Measurements from ENCODE around the gene RNF6.
"Not testable (repeated sequence)": the region's sequence is repeated elsewhere in the genome, so short reads cannot be mapped to it uniquely, and the experiment has no call there.

RNF6 gene

DNA sequence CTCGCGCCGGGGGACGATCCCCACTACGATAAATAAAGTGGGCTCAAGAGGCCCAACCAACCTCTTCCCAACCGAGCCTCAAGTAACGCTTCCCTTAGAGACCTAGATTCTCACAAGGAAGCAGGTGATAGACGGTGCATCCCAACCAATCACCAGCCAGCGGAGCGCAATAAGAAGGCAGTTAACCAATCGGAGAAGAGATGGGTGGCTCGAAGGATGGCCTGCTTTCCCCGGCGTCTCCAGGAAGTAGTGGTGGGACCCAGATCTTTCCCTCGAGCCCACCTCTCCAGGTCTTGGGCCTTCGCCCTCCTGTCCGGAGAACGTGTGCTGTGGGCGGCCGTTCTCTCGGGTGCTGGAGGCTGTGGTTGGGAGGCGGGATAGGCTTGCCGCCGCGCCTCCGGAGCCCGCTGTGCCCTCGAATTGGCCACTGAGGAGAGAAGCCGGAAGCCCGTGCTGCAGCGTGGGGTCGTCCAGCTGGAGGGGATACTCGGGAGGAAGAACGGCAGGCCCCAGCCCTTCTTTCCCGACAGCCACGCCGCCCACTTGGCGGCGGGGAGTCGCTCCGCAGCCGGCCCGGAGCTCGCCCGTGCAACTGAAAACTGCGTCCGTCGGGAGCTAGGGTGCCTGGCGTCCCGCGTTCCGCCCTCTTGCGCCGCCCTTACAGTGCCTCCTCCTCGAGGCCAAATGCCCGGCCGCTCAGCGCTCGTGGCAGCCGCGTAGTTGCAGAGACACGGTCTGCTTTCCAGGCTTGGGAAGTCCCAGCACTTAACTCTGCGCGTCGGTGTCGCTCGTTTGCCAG, at the start of gene RNF6:
Gene RNF6, minus strand, starts transcription at position 594 of the 799 bp plus-strand sequence. CDS start 2,665 bp downstream, outside the sequence.
- peak; percentile 99 for DNase-seq (ENCODE audit: low read depth)

DNA sequence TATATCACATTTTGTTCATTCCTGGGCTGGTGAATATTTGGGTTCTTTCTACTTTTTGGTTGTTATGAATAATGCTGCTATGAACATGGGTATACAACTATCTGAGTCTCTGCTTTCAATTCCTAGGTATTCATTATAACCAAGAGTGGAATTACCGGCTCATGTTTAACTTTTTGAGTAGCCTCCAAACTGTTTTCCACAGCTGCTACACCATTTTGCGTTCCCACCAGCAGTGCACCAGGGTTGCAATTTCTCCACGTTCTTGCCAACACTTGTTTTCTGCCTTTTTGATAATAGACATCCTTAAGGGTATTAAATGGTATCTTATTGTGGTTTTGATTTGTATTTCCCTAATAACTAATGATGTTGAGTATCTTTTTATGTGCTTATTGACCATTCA, 48.6 kb upstream of the RNF6 start:
- no peak for DNase-seq (ENCODE audit: low read depth)

DNA sequence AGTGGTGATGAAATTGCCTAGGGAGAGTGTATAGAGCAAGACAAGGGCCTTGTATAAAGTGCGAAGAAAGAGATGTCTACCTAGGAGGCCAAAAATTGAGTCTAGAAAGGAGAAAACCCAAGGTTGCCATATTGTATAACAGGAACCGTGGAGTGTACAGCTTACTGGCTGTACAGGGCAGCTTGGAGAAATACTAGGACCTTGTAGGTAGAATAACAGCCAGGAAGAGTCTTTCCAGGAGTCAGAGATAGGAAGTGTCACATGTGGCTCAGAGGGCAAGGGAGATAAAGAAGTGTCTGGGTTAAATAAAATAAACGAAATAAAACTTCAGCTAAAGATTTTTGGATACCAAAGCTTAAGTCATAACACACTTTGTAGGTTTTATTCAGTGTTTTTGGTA, 44.2 kb upstream of the RNF6 start:
- DNase-seq (ENCODE audit: low read depth): no peak

DNA sequence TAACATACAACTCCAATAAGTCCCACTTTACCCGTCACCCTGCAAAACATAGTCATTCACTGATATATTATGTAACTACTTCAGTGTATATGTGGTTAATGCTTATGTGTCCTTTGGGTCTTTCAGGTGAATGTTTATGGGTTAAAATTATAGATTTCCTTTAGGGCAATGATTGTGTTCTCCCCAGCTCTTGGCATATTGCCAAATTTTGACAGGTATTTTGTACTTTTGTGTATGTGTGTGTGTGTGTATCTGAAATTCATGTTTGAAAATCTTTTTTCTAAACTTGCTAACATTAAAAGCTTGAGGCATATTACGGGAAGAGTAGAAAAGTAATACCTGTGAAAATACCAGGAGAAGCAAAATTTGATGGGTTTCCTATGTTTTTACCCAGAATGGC, 40.0 kb upstream of the RNF6 start:
- DNase-seq (ENCODE audit: low read depth): no peak

DNA sequence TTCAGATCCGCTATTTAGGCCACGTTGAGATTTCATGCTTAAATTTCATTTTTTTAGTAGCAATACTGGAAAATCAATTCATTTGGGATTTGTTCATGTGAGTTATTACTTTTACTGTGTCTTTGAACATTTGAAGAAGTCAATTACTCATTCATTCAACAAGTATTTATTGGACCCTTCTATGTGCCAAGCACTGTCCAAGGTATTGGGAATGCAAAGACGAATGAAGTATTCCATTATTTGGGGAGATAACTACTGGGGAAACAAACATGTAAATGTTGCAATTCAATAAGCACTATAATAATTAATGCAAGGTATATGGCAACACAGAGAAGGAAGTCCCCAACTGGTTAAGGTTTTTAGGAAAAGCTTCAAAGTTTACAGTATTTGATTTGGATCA, 37.5 kb upstream of the RNF6 start:
- DNase-seq (ENCODE audit: low read depth): no peak

DNA sequence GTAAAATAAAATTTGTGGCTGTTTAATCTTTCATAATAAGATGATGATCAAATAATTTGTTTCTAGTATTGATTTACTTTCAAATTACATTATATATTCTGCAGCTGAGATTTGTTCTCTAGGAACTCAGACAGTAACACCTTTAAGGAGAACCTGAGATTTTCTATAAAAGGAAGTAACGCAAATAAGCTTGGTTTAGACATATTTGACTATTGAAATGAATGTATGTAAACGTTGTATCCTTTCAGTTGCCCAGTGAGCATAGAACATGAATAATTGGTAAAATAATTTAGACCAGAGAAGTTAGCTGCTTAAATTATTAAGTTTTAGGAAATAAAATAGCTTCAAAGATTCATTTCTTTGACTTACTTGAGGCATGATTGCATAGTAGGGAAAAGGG, 34.9 kb upstream of the RNF6 start:
- DNase-seq (ENCODE audit: low read depth): no peak

DNA sequence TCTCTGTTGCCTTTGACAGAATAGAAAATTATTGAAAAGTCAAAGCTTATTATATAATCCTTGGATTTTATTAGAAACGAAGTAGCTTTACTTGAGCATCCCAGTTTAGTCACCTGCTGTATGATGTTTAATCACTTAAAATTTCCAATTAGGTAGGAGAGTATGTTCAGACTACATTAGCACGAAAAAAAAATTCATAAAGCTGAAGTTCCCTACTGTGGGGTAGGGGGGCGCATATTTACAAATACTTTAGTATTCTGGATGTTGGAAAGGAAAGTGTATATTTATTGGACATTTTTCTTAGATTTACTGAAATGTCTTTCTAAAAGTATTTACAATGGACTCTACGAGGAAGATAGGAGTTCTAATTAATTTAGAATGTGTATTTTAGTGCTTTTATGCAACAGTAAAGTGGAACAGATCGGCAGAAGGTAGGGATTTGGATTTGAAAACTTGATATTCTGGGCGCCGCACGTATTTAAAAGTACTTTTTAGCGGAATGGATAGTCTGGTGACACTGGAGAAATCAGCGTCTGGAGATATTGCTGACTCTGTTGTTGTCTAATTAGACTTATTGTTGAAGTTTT, 33.7 kb upstream of the RNF6 start:
- no peak for DNase-seq (ENCODE audit: low read depth)

DNA sequence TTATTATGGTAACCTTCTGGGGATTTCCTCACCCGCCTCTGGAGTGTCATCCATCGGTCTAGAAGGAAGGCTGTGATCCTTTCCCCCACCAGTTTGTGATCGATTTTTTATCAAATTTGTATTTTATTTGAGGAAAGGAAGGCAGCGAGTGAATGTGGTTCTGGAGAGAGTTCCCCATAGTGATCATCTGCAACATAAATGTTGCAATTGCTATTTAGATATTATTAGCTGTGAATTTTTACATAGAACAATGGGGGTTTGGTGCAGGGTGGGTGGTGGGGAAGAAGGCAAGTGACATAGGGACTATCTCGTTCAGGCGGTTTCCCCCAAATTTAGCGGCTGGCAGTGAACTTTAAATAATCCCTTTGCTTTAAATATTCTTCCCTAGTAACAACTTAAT, 33.0 kb upstream of the RNF6 start:
- DNase-seq (ENCODE audit: low read depth): no peak

DNA sequence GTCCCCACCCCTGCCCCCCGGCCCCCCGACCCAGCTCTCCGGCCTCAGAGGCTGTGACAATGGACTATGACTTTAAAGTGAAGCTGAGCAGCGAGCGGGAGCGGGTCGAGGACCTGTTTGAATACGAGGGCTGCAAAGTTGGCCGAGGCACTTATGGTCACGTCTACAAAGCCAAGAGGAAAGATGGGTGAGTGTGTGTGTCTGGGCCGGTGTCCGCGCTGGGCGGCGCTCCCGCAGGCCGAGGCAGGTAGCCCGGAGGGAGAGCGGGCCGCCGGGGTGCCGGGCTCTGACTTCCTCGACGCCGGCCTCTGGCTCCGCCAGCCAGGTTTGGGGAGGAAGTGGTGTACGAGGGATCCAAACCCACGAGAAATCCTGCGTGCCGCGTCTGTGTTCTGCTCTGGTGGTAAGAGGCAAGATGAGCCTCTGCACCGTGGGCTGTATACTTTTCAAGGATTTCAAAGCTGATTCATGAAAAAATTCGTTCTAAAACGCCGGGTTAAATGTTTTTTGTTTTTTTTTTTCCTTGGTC, 32.5 kb upstream of the RNF6 start:
- peak; percentile 50 for DNase-seq (ENCODE audit: low read depth)

DNA sequence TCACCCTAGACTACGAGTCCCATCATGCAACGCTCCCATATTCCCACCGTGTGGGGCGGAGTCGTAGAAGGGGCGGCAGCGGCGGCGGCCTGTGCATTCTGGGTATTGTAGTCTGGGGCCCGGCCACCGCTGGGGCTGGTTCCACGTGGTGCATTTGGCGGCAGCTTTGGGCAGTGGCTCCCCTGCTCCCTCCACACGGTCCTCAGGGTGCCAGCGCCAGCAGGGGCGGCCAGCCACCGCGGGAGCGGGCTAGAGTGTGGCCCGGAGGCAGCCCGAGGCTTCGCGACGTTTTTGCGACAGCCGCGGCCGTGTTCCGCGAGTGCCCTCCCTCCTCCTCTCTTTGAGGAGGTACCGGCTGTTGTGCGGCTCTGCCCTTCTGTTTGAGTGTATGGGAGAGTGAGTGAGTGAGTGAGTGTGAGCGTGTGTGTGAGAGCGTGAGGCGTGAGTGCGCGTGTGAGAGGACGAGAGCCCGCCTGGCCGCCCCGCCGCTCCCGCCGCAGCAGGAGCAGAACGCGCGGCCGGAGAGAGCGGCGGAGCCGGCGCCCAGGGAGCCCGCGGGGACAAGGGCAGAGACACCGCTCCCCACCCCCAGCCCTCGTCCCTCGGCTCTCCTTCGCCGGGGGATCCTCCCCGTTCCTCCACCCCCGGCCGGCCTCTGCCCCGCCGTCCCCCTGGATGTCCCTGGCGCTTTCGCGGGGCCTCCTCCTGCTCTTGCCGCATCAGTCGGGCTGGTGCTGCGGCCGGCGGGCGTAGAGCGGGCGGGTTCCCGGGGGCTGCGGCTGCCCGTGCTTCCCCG, 31.9 kb upstream of the RNF6 start, which contains the start of gene CDK8:
Gene CDK8, plus strand, starts transcription at position 343 of the 796 bp plus-strand sequence. CDS start 513 bp downstream, outside the sequence.
- peak; percentile 91 for DNase-seq (ENCODE audit: low read depth)

DNA sequence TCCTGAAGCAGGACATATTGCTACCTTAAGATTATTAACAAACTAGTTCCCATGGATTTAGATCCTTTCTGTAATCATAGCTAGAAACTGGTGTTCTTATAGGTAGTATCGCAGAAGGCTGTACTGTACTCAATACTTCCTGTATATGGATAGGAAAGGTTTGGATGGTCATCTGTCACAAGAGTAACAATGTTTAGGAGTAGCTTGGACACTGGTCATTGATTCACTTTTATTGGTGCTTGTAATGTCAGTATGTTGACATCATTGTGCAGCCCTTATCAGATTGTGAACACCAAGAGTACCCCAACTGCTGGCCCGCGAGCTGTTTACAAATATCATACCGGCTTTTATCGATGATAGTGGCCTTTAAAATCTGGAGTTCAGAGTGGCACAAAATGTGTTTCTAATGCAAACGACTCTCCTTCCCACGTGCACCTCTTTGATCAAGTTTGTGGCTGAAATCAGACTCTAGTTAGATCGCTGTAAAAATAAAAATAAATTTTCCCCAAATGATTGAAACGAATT, 31.2 kb upstream of the RNF6 start:
- DNase-seq (ENCODE audit: low read depth): no peak

DNA sequence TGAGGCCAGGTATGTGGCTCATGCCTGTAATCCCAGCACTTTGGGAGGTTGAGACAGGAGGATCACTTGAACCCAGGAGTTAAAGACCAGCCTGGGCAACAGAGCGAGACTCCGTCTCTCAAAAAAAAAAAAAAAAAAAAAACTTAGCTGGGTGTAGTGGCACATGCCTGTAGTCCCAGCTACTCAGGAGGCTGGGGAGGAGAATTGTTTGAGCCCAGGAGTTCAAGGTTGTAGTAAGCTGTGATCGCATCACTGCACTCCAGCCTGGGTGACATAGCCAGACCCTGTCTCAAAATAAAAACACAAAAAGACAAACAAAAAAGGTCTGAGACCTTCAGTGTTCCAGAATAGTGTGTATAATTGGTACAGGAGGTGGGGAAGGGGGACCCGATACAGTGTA, 29.9 kb upstream of the RNF6 start:
- not testable (repeated sequence) for DNase-seq (ENCODE audit: low read depth)

DNA sequence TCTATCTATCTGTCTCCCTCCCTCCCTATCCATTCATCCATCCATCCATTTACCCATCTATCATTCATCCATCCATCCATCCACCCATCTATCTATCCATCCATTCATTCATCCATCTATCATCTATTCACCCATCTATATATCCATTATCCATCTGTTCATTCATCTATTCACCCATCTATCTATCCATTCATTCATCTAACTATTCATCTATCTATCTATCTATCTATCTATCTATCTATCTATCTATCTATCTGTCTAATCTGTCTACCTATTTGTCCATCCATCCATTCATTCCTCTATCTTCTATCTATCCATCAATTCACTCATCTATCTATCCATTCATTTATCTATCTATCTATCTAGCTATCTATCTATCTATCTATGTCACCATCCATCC, 27.4 kb upstream of the RNF6 start:
- no peak for DNase-seq (ENCODE audit: low read depth)

DNA sequence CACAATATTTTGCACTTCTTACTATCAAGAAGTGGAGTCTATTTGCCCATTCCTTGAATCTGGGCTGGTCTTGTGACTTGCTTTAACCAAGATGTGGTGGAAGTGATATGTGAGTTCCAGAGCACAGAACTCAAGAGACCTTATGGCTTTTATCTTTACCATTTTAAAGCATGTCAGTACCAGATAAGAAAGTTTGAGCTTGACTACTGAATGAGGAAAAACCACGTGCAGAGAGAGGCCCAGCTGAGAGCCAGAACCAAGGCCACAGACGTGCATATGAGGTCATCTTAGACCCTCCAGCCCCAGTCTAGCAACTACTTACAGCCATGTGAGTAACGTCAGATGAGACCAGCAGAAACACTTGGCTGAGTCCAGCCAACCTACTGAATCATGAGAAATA, 25.5 kb upstream of the RNF6 start:
- DNase-seq (ENCODE audit: low read depth): peak; percentile 27

DNA sequence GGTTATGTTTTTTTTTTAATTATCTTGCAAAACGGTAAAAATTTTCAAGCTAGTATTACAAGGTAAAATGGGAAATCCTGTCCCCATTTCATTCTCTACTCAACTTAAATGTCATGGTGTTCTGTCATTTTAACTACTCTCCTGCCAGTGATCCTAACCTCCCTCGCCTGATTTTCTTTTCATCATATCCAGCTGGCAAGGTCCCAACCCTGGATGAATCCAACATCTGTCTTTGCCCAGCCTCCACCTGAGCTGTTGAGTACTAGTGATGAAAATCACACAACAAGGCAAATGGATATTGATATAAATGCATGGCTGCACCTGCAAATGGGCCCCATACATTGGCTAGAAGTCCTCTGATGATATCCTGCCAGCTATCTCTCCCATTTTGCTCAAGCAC, 24.9 kb upstream of the RNF6 start:
- DNase-seq (ENCODE audit: low read depth): no peak

DNA sequence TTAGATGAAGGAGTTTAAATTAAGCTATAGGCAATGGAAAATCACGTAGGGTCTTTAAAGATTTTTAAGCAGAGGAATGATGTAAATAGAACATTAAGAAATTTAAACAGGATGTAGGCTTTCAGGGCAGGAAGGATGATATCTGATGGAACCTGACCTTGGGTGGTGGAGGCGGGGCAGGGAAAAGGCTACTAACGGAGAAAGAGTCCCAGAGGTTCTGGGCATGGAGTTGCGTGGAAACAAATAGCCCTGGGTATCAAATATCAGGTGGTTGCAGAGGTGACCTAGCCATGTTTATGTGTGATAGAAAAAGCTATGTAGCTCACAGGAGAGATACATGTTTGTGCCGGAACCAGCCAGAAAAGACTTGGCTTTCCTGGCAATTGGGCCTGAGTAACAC, 24.0 kb upstream of the RNF6 start:
- DNase-seq (ENCODE audit: low read depth): peak; percentile 59

DNA sequence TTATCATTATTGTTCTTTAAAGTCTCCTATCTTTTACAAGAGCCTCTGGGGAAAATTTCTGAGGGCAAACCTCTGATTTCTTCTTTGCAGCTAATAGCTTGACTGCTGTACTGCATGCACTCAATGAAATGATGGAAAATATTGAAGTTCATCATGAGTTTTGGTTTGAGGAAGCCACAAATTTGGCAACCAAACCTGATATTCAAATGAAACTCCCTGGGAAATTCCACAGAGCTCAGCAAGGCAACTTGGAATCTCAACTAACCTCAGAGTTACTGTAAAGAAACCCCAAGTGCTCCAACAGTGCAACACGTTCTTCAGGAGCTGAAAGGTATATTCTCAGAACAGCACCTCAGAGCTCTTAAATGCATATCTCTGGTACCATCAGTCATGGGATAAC, 14.2 kb upstream of the RNF6 start:
- DNase-seq (ENCODE audit: low read depth): peak; percentile 19

DNA sequence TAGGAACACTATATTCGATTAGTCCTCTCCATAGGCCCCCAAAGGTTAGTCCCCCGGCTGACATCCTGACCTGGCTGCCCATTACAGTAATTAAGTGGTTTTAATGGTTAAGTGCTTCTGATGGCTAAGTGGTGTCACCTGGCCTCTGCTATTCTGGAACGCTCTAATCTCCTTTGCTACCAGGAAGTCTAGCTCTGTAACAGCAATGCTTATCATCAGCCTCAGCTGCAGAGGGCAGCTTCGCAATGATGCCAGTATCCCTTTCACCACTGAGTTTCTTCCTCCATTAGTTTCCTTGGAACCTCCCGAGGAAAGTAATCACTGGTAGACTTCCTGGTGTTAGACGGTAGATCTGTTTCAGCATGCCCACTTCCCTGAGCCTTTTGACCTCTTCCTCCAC, 8.6 kb upstream of the RNF6 start:
- DNase-seq (ENCODE audit: low read depth): no peak

DNA sequence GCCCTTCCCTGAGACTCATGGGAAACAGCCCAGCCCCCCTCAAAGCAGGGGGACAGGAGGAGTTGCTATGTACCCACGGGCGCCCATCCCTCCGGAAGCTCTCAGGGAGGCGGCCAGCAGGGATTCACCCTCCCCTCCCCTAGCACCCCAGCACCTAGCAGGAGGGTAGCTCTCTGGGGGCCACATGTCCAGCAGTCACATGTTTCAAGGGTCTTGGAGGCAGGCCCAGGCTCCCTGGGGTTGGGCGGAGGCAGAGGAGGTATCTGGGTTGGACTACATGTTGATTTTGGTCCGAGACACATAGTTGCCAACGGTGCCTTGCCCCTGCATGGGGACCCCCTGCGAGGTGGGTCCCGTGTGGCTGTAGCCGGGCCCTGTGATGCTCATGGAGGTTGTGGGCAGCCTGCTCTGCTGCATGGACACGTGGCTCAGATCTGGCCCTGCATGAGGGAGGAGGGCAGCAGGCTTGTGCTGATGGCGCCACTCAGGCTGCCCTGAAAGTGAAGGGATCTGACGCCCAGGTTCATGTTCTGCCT, 7.0 kb upstream of the RNF6 start:
- DNase-seq (ENCODE audit: low read depth): no peak

DNA sequence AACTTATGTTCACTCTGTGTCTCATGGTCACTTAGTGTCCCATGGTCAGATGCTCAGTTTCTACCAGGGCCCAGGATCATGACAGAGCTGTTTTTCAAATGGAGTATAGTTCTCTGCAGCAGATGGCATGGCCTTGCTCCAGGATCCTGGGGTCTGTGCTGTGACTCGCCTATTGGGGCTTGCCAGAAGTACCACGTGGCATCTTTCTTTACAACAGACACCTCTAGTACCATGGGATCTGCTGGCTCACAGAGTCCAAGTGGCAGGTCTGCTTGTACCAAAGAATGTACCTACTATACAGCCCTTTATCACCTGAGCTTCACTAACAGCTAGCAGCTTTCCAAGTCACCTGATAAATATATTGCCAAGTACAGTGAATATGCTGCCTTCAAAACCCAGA, 6.0 kb upstream of the RNF6 start:
- DNase-seq (ENCODE audit: low read depth): no peak

DNA sequence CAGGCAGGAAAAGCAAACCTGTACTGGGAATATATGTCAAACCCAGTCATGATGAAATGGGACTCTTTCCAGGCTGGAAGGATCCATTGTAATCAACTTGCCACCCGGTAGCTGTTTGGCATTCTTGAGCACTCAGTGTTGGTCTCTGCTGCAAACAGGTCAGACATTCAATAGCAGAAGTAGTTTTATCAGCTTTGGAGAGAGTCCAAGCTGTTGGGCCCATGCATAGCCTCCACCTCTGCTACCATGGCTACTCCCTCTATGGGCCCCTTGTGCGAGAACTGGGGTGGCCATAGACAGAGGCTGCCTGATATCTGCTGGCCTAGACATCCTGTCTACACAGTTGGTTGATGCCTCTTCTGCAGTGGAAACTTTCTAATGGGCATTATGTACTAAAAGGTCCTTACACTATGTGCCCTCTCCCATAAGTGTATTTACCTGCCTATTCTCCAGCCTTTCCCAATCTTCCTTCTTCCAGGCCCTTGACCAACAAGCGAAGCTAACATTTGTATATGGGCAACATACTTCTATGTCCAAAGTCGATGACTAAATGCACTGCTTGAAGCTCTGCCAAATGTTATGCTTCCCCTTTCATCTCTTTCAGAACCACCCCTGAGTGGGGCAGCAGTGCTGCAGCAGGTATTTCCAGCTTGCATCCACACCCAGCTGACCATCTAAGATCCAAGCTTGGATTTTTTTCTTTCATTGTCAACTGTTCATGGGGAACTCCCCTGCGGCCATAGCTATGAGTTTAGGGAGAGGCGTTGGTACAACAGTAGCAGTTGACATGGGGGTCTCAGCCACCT, 5.3 kb upstream of the RNF6 start:
- no peak for DNase-seq (ENCODE audit: low read depth)

All from iris pigment epithelial cell (primary cell).